Prostate gland (tissue), 2 donors: ENCODE results near the gene IP6K2. TPM values are rescaled to one million over a fixed set of nuclear protein-coding genes. Genes with fewer than 3 reads are reported as not detected.

Experiments used
- DNase-seq: peaks from one replicate; pipeline ENCODE4 v3.0.0-alpha.2; 2019; ENCODE audit warnings: low spot score
- H3K27ac ChIP-seq, 2 donors: fragments of 200-600 bp; sonication (generic); 2 replicates each; pipeline ENCODE4 v1.5.1; 2017 to 2019
- H3K27me3 ChIP-seq: fragments of 200-600 bp; sonication (generic); replicated peaks from 2 replicates; pipeline ENCODE4 v1.5.1; 2019; ENCODE audit not compliant: insufficient read depth
- H3K36me3 ChIP-seq, 2 donors: fragments of 200-600 bp; sonication (generic); 1 replicate in 1 of 2; 2 replicates in 1 of 2; pipeline versions ENCODE4 v1.5.1 to v1.8.1; 2017 to 2019
- H3K4me1 ChIP-seq: fragments of 200-600 bp; sonication (generic); replicated peaks from 2 replicates; pipeline ENCODE4 v1.5.1; 2019
- H3K4me3 ChIP-seq, 2 donors: fragments of 200-600 bp; sonication (generic); 2 replicates each; pipeline ENCODE4 v1.5.1; 2017 to 2019
- H3K9me3 ChIP-seq: fragments of 200-600 bp; sonication (generic); 2 replicates; pipeline ENCODE4 v1.5.1; 2017
- CTCF ChIP-seq, 4 experiments: fragments of 200-600 bp in 2 of 4; fragments of 450-650 bp in 2 of 4; sonication (generic) in 2 of 4; IDR thresholded peaks; 1 replicate in 3 of 4; 2 replicates in 1 of 4; pipeline ENCODE4 v1.5.1; 2016 to 2019; ENCODE audit warnings: antibody characterized with exemption in 4 of 4, mild to moderate bottlenecking in 2 of 4, moderate library complexity in 2 of 4
- POLR2A ChIP-seq: fragments of 450-650 bp; IDR thresholded peaks from one replicate; pipeline ENCODE4 v1.6.1; 2016; ENCODE audit warnings: antibody characterized with exemption, mild to moderate bottlenecking
- POLR2AphosphoS5 ChIP-seq: sonication (generic); formaldehyde crosslinking; IDR thresholded peaks from one replicate; pipeline ENCODE4 v1.6.1; 2017; ENCODE audit warnings: antibody characterized with exemption
- WGBS: methylation state at CpG from one replicate; pipeline ENCODE4 v1.1.5; 2018; 5-methylcytosine and 5-hydroxymethylcytosine counted together
- intact Hi-C: fragments of 100-400 bp; cut with DNase I; formaldehyde crosslinking; loops from one replicate; pipeline ENCODE4 v1.14.2; 2022
- total RNA-seq, 2 donors: library from RNA; depleted of rRNA; stranded (reverse); fragments of >200 nt; gene quantifications; one replicate each; pipeline ENCODE4 v1.1.0, GENCODE V29; 2016

IP6K2 gene
- total RNA-seq, 2 donors from 2014 or later: 112 to 165 TPM

- TF ChIP-seq POLR2AphosphoS5 (no peak), CTCF (IDR thresholded peaks at IDR 0.05) (no peak), POLR2A (no peak)
- DNase-seq: no peak
- H3K4me3 ChIP-seq: no peak overlapping the region
Measured at GRCh38 chr3:48759071-48759470, 42.0 kb upstream of the IP6K2 start.

GRCh38 chr3:48756640-48757039, 39.6 kb upstream of the IP6K2 start:
- WGBS: 73% methylated on average over 5 of the region's 5 CpGs
- no peaks in the 10 kb centered on the region for H3K9me3 ChIP-seq
- no peak for DNase-seq
- no peaks in the 10 kb centered on the region for H3K4me1 ChIP-seq
- intact Hi-C loops: no loop called here
- peaks cover 0 to 2% of the 10 kb centered on the region in 2 donors for H3K36me3 ChIP-seq
- H3K27me3 ChIP-seq: no peaks in the 10 kb centered on the region
- no peak overlapping the region for H3K27ac ChIP-seq
- no peak overlapping the region for H3K4me3 ChIP-seq
- TF ChIP-seq POLR2AphosphoS5: no peak
- no peak for TF ChIP-seq CTCF (IDR thresholded peaks at IDR 0.05)
- TF ChIP-seq POLR2A: no peak

More at GRCh38 chr3:48759071-48759470, 42.0 kb upstream of the IP6K2 start:
- Histone ChIP-seq H3K27ac (peak overlapping the region; percentile 31 to 63), H3K4me1 (no peaks in the 10 kb centered on the region), H3K9me3 (no peaks in the 10 kb centered on the region), H3K36me3 (no peaks in the 10 kb centered on the region), H3K27me3 (no peaks in the 10 kb centered on the region)
- intact Hi-C loops: no loop called here
- WGBS: 95% methylated on average over 4 of the region's 4 CpGs

DNA sequence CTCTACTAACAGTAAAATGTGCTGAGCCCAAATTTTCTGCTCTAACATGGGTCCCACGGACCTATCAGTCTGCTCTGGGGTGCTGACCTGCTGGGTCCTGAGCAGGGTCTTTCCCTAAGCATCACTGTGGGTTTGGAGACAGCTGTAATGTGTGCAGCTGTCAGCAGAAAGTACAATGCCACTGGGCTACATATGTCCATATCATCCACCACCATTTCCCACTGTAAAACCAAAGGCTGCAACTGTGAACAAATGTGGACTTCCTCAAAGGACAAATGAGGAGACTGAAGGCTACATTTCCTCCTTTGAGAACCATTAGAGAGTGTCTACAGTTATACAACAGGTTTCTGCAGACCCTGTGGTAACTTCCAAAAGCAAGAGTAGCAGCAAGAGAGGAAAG, 33.8 kb upstream of the IP6K2 start:
- Histone ChIP-seq H3K9me3 (no peaks in the 10 kb centered on the region), H3K27me3 (no peaks in the 10 kb centered on the region), H3K4me1 (peaks cover 11% of the 10 kb centered on the region), H3K27ac (no peak overlapping the region), H3K4me3 (no peak overlapping the region), H3K36me3 (peaks cover 0 to 5% of the 10 kb centered on the region in 2 donors)
- 75% methylated on average over 1 of the region's 1 CpG for WGBS
- TF ChIP-seq CTCF (IDR thresholded peaks at IDR 0.05) (no peak), POLR2A (no peak), POLR2AphosphoS5 (no peak)
- no peak for DNase-seq
- intact Hi-C loops: no loop called here

- no peaks in the 10 kb centered on the region for H3K9me3 ChIP-seq
- H3K36me3 ChIP-seq: peaks cover 0 to 5% of the 10 kb centered on the region in 2 donors
- 89% methylated on average over 3 of the region's 3 CpGs for WGBS
- no peak overlapping the region for H3K4me3 ChIP-seq
- intact Hi-C loops: loop anchor here (5.0 kb wide), 1 partner anchor 99 kb away; the partner anchor contains the start of gene PRKAR2A
- no peak for DNase-seq
- H3K27ac ChIP-seq: peak overlapping the region; percentile 72 to 76
- TF ChIP-seq POLR2AphosphoS5: no peak
- no peak for TF ChIP-seq POLR2A
- no peak for TF ChIP-seq CTCF (IDR thresholded peaks at IDR 0.05)
- H3K27me3 ChIP-seq: no peaks in the 10 kb centered on the region
- H3K4me1 ChIP-seq: peaks cover 11% of the 10 kb centered on the region
Measured at GRCh38 chr3:48748754-48749153, 31.7 kb upstream of the IP6K2 start.

DNA sequence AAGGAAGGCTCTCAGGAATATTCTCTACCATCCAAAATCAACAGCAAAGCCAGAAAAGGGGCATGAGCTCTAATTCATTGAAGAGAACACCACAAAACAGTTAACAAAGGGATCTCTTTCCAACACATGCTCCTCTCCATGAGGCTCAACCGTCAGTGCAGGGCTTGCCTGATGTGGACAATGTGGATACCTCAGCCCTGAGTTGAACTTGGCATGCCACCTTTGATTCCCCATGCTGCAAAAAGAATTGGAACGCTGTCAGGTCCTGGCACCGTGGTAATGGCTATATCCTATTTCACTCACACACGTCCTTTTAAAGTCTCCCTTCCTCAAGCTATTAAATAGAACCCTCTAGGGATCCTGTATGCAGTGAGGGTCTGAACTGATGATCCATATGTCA, 30.7 kb upstream of the IP6K2 start:
- 8% methylated on average over 4 of the region's 4 CpGs for WGBS
- DNase-seq: peak; percentile 83
- TF ChIP-seq POLR2AphosphoS5: peak; percentile 71
- no peak for TF ChIP-seq POLR2A
- no peaks in the 10 kb centered on the region for H3K9me3 ChIP-seq
- H3K4me3 ChIP-seq: no peak overlapping the region
- intact Hi-C loops: loop anchor here (5.0 kb wide), 1 partner anchor 100 kb away; the partner anchor contains the start of gene PRKAR2A
- no peaks in the 10 kb centered on the region for H3K27me3 ChIP-seq
- peaks cover 11% of the 10 kb centered on the region for H3K4me1 ChIP-seq
- H3K27ac ChIP-seq: peak overlapping the region; percentile 72 to 76
- peaks cover 0 to 5% of the 10 kb centered on the region in 2 donors for H3K36me3 ChIP-seq
